ENCODE data around the gene CMSS1.

The CMSS1 gene

GRCh38 chr3:99846477-99847160 is 29.0 kb downstream of the CMSS1 start:
- no peak for DNase-seq (ENCODE audit: low read depth)
- TF ChIP-seq, protein P1, sequence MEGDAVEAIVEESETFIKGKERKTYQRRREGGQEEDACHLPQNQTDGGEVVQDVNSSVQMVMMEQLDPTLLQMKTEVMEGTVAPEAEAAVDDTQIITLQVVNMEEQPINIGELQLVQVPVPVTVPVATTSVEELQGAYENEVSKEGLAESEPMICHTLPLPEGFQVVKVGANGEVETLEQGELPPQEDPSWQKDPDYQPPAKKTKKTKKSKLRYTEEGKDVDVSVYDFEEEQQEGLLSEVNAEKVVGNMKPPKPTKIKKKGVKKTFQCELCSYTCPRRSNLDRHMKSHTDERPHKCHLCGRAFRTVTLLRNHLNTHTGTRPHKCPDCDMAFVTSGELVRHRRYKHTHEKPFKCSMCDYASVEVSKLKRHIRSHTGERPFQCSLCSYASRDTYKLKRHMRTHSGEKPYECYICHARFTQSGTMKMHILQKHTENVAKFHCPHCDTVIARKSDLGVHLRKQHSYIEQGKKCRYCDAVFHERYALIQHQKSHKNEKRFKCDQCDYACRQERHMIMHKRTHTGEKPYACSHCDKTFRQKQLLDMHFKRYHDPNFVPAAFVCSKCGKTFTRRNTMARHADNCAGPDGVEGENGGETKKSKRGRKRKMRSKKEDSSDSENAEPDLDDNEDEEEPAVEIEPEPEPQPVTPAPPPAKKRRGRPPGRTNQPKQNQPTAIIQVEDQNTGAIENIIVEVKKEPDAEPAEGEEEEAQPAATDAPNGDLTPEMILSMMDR (IDR thresholded peaks at IDR 0.05; ENCODE audit: insufficient read depth, low read depth, low read length, missing control alignments) = no peak
- no peak overlapping the region for H3K4me3 ChIP-seq (ENCODE audit: low read depth, low read length)

DNA sequence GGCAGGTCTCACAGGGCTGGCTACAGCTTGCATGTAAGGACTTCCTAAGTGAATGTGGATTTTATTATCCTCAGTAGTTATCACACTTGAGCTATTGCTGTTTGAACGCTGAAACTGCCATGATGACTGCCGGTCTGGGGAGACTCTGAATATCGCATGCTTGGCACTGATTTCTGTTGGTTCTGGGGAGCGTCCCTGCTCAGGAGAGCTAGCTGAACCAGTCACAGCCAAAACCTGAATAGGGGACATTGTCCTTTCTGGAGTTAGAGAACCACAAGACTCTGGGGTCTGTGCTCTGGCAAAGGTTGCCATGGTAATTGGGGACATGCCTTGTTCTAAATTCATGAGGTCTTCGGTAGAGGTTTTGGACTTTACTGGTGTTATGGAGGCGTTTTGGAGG is 30.8 kb downstream of the CMSS1 start:
- TF ChIP-seq, protein P1 (IDR thresholded peaks at IDR 0.05; ENCODE audit: insufficient read depth, low read depth, low read length, missing control alignments) = no peak
- H3K4me3 ChIP-seq (ENCODE audit: low read depth, low read length) = no peak overlapping the region
- no peak for DNase-seq (ENCODE audit: low read depth)

- H3K4me3 ChIP-seq (ENCODE audit: low read depth, low read length) = no peak overlapping the region
- TF ChIP-seq, protein P1 (IDR thresholded peaks at IDR 0.05; ENCODE audit: insufficient read depth, low read depth, low read length, missing control alignments) = no peak
- peak; percentile 7 for DNase-seq (ENCODE audit: low read depth)
Measured at GRCh38 chr3:99850608-99851007, 32.9 kb downstream of the CMSS1 start.

GRCh38 chr3:99851955-99852354 is 34.3 kb downstream of the CMSS1 start:
- no peak for DNase-seq (ENCODE audit: low read depth)
- TF ChIP-seq, protein P1 (IDR thresholded peaks at IDR 0.05; ENCODE audit: insufficient read depth, low read depth, low read length, missing control alignments) = no peak
- H3K4me3 ChIP-seq (ENCODE audit: low read depth, low read length) = no peak overlapping the region

DNA sequence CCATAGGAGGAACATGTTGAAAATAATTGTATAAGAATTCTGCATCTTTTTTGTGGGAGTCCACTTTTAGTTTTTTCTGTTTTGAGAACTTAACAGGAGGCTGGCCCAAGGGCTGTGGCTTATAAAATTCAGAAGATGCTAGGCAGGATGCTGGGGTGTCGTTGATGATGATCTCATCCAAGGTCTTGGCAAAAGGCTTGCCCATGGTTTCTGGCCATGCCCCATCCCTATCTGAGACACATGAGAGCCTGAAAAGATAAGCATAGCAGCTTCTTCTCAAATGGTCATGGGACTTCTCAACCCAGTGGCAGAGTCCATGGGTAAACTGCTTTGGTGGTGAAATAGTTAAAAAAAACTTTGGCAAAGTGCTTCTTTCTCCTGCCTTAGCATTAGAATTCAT is 35.2 kb downstream of the CMSS1 start:
- TF ChIP-seq, protein P1 (IDR thresholded peaks at IDR 0.05; ENCODE audit: insufficient read depth, low read depth, low read length, missing control alignments) = no peak
- DNase-seq (ENCODE audit: low read depth) = no peak
- H3K4me3 ChIP-seq (ENCODE audit: low read depth, low read length) = no peak overlapping the region

DNA sequence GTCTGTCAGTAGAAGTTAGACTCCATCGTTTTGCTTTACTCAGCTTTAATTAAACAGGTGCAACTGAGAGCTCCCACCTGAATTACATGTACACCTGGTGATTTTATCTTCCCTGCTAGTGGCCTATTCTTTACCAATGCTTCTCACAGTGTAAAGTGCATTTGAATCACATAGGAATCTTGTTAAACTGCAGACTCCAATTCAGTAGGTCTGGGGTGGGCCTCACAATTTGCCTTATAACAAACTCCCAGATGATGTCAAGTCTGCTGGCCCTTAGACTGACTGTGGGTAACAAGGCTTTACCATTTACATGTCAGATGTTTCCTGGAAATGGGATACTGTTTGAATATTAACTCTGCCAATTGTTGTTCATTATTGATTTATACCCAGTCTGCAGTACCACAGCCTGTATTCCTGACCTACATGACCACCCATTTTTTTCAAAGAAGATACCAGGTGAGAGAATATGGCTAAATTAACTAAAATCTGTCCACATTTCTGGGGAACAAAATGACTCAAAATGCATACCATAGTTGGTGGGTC is 37.2 kb downstream of the CMSS1 start:
- DNase-seq (ENCODE audit: low read depth) = no peak
- TF ChIP-seq, protein P1 (IDR thresholded peaks at IDR 0.05; ENCODE audit: insufficient read depth, low read depth, low read length, missing control alignments) = no peak
- no peak overlapping the region for H3K4me3 ChIP-seq (ENCODE audit: low read depth, low read length)

DNA sequence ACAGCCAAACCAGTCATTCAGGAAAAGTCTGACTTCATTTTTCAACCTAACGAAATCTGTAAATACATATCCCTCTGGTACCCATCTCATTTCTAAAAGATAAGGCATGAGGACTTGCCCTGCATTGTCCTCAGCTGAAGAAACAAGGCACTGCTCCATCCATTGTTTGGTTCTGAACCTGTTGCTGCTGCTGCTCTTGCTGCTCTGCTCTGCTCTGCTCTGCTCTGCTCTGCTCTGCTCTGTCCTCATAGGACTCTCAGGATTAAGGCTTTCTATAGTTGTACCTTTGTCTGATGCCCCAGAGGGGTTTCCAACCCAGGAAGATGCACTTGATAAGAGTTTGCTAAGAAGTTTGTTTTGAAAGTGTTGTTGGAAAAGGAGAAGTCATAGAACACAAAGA is 38.2 kb downstream of the CMSS1 start:
- H3K4me3 ChIP-seq (ENCODE audit: low read depth, low read length) = no peak overlapping the region
- TF ChIP-seq, protein P1 (IDR thresholded peaks at IDR 0.05; ENCODE audit: insufficient read depth, low read depth, low read length, missing control alignments) = no peak
- DNase-seq (ENCODE audit: low read depth) = no peak

Data from GM12865 (cell line).